HepG2 (cell line): ENCODE data around the gene RHO.

Experiments
- TBP ChIP-seq: sonication (generic); formaldehyde crosslinking; IDR thresholded peaks from 2 replicates; pipeline ENCODE4 v1.5.0; 2020; ENCODE audit warnings: missing genetic modification reagents
- TF ChIP-seq, protein P1 (sequence below): sonication (generic); formaldehyde crosslinking; IDR thresholded peaks from 2 replicates; pipeline ENCODE4 v1.5.0; 2020; ENCODE audit warnings: mild to moderate bottlenecking, missing genetic modification reagents, moderate library complexity
- TF ChIP-seq, protein P2 (sequence below): sonication (generic); formaldehyde crosslinking; IDR thresholded peaks from 2 replicates; pipeline ENCODE4 v1.4.0; 2020; ENCODE audit warnings: low read depth, mild to moderate bottlenecking, missing genetic modification reagents

DNA sequence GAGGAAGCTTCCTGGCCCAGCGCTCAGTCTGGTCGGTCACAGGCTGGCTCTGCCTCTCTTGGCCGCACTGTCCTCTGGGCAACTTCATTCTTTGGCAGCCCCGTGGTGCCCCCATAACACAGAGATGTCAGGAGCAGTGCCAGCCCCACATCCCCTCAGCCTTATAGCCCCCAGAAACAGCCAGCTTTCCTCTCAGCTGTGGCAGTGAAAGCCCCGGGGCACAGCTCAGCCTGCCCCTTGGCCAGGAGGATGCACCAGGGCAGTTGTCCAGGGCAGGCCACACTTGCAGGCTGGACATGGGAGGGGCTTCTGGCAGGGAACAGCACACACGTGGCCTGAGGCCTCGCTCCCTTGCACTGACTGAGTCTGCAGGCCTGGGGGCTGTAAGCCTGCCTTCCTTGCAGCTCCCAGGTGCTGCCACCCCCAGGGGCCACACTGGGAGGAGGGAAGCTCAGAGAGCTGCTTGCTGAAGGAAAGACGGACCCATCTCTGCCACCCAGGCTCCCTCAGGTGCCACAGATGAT is 10.3 kb upstream of the RHO start:
- no peak for TF ChIP-seq TBP (CRISPR knock-in tag)
- TF ChIP-seq, protein P1, sequence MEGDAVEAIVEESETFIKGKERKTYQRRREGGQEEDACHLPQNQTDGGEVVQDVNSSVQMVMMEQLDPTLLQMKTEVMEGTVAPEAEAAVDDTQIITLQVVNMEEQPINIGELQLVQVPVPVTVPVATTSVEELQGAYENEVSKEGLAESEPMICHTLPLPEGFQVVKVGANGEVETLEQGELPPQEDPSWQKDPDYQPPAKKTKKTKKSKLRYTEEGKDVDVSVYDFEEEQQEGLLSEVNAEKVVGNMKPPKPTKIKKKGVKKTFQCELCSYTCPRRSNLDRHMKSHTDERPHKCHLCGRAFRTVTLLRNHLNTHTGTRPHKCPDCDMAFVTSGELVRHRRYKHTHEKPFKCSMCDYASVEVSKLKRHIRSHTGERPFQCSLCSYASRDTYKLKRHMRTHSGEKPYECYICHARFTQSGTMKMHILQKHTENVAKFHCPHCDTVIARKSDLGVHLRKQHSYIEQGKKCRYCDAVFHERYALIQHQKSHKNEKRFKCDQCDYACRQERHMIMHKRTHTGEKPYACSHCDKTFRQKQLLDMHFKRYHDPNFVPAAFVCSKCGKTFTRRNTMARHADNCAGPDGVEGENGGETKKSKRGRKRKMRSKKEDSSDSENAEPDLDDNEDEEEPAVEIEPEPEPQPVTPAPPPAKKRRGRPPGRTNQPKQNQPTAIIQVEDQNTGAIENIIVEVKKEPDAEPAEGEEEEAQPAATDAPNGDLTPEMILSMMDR (CRISPR knock-in tag) = no peak
- TF ChIP-seq, protein P2, sequence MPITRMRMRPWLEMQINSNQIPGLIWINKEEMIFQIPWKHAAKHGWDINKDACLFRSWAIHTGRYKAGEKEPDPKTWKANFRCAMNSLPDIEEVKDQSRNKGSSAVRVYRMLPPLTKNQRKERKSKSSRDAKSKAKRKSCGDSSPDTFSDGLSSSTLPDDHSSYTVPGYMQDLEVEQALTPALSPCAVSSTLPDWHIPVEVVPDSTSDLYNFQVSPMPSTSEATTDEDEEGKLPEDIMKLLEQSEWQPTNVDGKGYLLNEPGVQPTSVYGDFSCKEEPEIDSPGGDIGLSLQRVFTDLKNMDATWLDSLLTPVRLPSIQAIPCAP (CRISPR knock-in tag) = no peak
